Neural crest cell (in vitro differentiated cells): ENCODE measurements around the gene DMWD. TPM values are rescaled to one million over a fixed set of nuclear protein-coding genes. Genes with fewer than 3 reads are reported as not detected.
"Not testable (repeated sequence)": the region's sequence is repeated elsewhere in the genome, so short reads cannot be mapped to it uniquely, and the experiment has no call there.

Experiments
- DNase-seq: peaks from one replicate; pipeline ENCODE4 v3.0.0; 2021; ENCODE audit warnings: low read depth, mixed read lengths, low spot score
- H3K27ac Mint-ChIP-seq: one replicate; pipeline ENCODE4 v1.8.0; 2021; ENCODE audit warnings: mild to moderate bottlenecking, mixed read lengths; ENCODE audit not compliant: unreplicated experiment
- H3K27me3 Mint-ChIP-seq: 2 replicates; pipeline ENCODE4 v1.8.0; 2021; ENCODE audit warnings: low read depth, mild to moderate bottlenecking, mixed read lengths
- H3K36me3 Mint-ChIP-seq: 2 replicates; pipeline ENCODE4 v1.8.0; 2021; ENCODE audit warnings: low read depth, mild to moderate bottlenecking, mixed read lengths
- H3K4me1 Mint-ChIP-seq: 2 replicates; pipeline ENCODE4 v1.8.0; 2021; ENCODE audit warnings: mixed read lengths
- H3K4me3 Mint-ChIP-seq: one replicate; pipeline ENCODE4 v1.8.0; 2021; ENCODE audit warnings: mild to moderate bottlenecking, mixed read lengths
- H3K9me3 Mint-ChIP-seq: 2 replicates; pipeline ENCODE4 v1.8.0; 2021; ENCODE audit warnings: mixed read lengths
- CTCF ChIP-seq: fragments of 200-600 bp; sonication (generic); conservative IDR thresholded peaks from 2 replicates; pipeline ENCODE4 v1.5.0; 2021; ENCODE audit warnings: antibody characterized with exemption, mild to moderate bottlenecking
- total RNA-seq: library from RNA; stranded (reverse); gene quantifications from 2 replicates; pipeline ENCODE4 v1.2.1, GENCODE V29; 2021

DMWD gene
- total RNA-seq, 1 donor from 2014 or later, result 110 TPM

GRCh38 chr19:45757695-45758094 is 35.0 kb downstream of the DMWD start:
- H3K4me3 Mint-ChIP-seq, result no peak overlapping the region
- no peak for DNase-seq
- H3K27me3 Mint-ChIP-seq, result no peaks in the 10 kb centered on the region
- TF ChIP-seq CTCF, result no peak
- H3K9me3 Mint-ChIP-seq, result no peaks in the 10 kb centered on the region
- H3K4me1 Mint-ChIP-seq, result peaks cover 5% of the 10 kb centered on the region
- H3K36me3 Mint-ChIP-seq, result no peaks in the 10 kb centered on the region
- no peak overlapping the region for H3K27ac Mint-ChIP-seq

GRCh38 chr19:45754323-45754722 is 38.3 kb downstream of the DMWD start:
- H3K4me3 Mint-ChIP-seq, result no peak overlapping the region
- TF ChIP-seq CTCF, result no peak

GRCh38 chr19:45753548-45753947 is 39.1 kb downstream of the DMWD start:
- H3K36me3 Mint-ChIP-seq, result no peaks in the 10 kb centered on the region

More at GRCh38 chr19:45754323-45754722, 38.3 kb downstream of the DMWD start:
- Mint-ChIP-seq H3K27me3 (no peaks in the 10 kb centered on the region), H3K9me3 (no peaks in the 10 kb centered on the region), H3K4me1 (peaks cover 5% of the 10 kb centered on the region), H3K36me3 (no peaks in the 10 kb centered on the region), H3K27ac (peak overlapping the region; percentile 72)
- no peak for DNase-seq

GRCh38 chr19:45752639-45753038 is 40.0 kb downstream of the DMWD start:
- DNase-seq, result no peak

More at GRCh38 chr19:45753548-45753947, 39.1 kb downstream of the DMWD start:
- no peak for DNase-seq
- Mint-ChIP-seq H3K9me3 (no peaks in the 10 kb centered on the region), H3K27ac (no peak overlapping the region), H3K4me3 (no peak overlapping the region), H3K4me1 (peaks cover 5% of the 10 kb centered on the region), H3K27me3 (no peaks in the 10 kb centered on the region)
- TF ChIP-seq CTCF, result no peak

GRCh38 chr19:45751483-45751882 is 41.2 kb downstream of the DMWD start:
- H3K4me1 Mint-ChIP-seq, DNase-seq, H3K9me3 Mint-ChIP-seq, H3K27me3 Mint-ChIP-seq, H3K4me3 Mint-ChIP-seq, H3K36me3 Mint-ChIP-seq, H3K27ac Mint-ChIP-seq: not testable (repeated sequence)

More at GRCh38 chr19:45752639-45753038, 40.0 kb downstream of the DMWD start:
- H3K4me1 Mint-ChIP-seq, result peaks cover 5% of the 10 kb centered on the region
- no peak for TF ChIP-seq CTCF
- H3K27me3 Mint-ChIP-seq, result no peaks in the 10 kb centered on the region
- no peaks in the 10 kb centered on the region for H3K9me3 Mint-ChIP-seq
- no peak overlapping the region for H3K4me3 Mint-ChIP-seq
- no peak overlapping the region for H3K27ac Mint-ChIP-seq
- no peaks in the 10 kb centered on the region for H3K36me3 Mint-ChIP-seq

- H3K27me3 Mint-ChIP-seq, result no peaks in the 10 kb centered on the region
- H3K36me3 Mint-ChIP-seq, result no peaks in the 10 kb centered on the region
- TF ChIP-seq CTCF, result no peak
- no peaks in the 10 kb centered on the region for H3K9me3 Mint-ChIP-seq
- H3K4me3 Mint-ChIP-seq, result no peak overlapping the region
- H3K4me1 Mint-ChIP-seq, result no peaks in the 10 kb centered on the region
- peak overlapping the region; percentile 48 for H3K27ac Mint-ChIP-seq
- DNase-seq, result no peak
Observed at GRCh38 chr19:45747513-45747912, 45.1 kb downstream of the DMWD start.
